Omental fat pad (tissue), 4 donors: Measurements from ENCODE around the gene CDC42EP2. TPM values are rescaled to one million over a fixed set of nuclear protein-coding genes. Genes with fewer than 3 reads are reported as not detected.
A peak's percentile ranks its signal among the peaks of the same experiment; 100 is the strongest.

Source experiments
- ATAC-seq: fragments of 150-250 bp; one replicate; pipeline ENCODE4 v1.9.1; 2016; ENCODE audit warnings: mild to moderate bottlenecking, moderate library complexity; ENCODE audit not compliant: low FRiP score
- DNase-seq: peaks from one replicate; pipeline ENCODE4 v3.0.0-alpha.2; 2019; ENCODE audit warnings: low spot score
- total RNA-seq, 4 donors: library from RNA; depleted of rRNA; stranded (reverse); fragments of >200 nt; gene quantifications; one replicate each; pipeline ENCODE4 v1.1.0, GENCODE V29; 2016
- TF ChIP-seq, protein P1 (sequence below), 3 donors: fragments of 450-650 bp; IDR thresholded peaks; one replicate each; pipeline ENCODE4 v1.5.1; 2016 to 2017; ENCODE audit warnings: antibody characterized with exemption in 3 of 3, mild to moderate bottlenecking in 3 of 3, moderate library complexity in 2 of 3

The CDC42EP2 gene
- total RNA-seq, 4 donors from 2014 or later = 44.0 to 120 (median 68.6) TPM

DNA sequence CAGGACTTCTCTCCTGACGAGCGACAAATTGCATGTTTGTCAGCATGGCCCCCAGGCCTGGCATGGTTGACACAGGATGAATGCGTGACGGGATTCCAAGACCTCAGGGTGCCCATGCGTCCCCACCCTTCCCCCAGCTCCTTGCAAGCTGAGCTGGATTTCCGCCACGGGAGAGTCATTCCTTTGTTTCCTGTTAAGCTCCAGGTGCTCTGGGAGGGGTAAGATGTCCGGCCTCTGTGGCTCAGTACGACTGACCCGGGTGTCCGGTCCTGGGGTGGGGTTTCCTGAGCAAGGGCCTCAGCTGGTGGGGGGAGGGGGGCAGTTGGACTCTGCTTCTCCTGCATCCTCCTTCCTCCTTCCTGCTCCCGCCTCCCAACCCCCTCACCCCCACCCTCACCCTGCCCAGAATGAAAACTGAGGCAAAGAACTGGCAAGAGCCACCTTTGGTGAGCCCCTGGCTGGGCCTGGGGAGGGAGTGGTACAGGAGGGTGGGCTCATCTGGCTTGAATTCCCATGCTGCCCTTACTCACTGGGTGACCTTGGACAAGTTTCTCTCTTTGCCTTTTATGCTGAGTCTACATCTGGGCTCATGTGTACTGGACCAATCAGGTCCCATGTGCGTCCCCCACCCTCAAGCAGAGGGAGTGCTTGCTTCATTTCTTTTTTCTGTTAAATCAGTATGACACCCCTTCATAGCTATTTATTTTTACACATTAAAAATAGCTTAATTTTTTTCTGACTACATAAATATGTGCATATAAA, 2.5 kb downstream of the CDC42EP2 start:
- TF ChIP-seq, protein P1, sequence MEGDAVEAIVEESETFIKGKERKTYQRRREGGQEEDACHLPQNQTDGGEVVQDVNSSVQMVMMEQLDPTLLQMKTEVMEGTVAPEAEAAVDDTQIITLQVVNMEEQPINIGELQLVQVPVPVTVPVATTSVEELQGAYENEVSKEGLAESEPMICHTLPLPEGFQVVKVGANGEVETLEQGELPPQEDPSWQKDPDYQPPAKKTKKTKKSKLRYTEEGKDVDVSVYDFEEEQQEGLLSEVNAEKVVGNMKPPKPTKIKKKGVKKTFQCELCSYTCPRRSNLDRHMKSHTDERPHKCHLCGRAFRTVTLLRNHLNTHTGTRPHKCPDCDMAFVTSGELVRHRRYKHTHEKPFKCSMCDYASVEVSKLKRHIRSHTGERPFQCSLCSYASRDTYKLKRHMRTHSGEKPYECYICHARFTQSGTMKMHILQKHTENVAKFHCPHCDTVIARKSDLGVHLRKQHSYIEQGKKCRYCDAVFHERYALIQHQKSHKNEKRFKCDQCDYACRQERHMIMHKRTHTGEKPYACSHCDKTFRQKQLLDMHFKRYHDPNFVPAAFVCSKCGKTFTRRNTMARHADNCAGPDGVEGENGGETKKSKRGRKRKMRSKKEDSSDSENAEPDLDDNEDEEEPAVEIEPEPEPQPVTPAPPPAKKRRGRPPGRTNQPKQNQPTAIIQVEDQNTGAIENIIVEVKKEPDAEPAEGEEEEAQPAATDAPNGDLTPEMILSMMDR (IDR thresholded peaks at IDR 0.05) = no peak
- DNase-seq (no peak), ATAC-seq (peak; percentile 26)

DNA sequence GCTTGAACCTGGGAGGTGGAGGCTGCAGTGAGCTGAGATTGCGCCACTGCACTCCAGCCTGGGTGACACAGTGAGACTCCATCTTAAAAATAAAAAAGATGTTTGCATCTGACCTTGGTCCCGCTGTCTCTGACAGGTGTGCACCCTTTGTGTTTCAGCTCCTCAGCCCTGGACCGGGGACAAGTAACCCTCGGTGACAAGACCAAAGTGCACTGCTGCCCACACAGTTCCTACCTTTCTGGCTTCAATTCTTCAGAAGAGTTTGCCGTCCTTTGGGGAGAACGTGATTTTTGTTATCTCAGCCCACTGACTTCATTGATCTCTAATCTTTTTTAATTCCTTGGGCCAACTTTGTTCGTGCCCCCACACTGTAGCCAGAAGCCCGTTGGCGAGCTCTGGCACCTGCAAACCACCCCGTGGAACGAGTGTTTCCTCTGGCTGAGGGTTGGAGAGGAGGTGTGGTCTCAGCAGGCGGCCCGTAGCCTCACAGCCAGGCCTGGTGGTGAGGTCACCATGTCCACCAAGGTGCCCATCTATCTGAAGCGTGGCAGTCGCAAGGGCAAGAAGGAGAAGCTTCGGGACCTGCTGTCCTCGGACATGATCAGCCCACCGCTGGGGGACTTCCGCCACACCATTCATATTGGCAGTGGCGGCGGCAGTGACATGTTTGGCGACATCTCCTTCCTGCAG, 5.9 kb downstream of the CDC42EP2 start:
- DNase-seq (no peak), ATAC-seq (no peak)
- TF ChIP-seq, protein P1 (IDR thresholded peaks at IDR 0.05) = no peak

DNA sequence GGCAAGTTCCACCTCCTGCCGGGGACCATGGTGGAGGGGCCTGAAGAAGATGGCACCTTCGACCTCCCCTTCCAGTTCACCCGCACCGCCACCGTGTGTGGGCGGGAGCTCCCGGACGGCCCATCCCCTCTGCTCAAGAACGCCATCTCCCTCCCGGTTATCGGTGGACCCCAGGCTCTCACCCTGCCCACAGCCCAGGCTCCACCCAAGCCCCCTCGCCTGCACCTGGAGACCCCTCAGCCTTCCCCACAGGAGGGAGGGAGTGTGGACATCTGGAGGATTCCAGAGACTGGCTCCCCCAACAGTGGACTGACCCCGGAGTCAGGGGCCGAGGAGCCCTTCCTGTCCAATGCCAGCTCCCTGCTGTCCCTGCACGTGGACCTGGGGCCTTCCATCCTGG, 6.4 kb downstream of the CDC42EP2 start:
- no peak for ATAC-seq
- TF ChIP-seq, protein P1 (IDR thresholded peaks at IDR 0.05) = no peak
- DNase-seq = no peak

DNA sequence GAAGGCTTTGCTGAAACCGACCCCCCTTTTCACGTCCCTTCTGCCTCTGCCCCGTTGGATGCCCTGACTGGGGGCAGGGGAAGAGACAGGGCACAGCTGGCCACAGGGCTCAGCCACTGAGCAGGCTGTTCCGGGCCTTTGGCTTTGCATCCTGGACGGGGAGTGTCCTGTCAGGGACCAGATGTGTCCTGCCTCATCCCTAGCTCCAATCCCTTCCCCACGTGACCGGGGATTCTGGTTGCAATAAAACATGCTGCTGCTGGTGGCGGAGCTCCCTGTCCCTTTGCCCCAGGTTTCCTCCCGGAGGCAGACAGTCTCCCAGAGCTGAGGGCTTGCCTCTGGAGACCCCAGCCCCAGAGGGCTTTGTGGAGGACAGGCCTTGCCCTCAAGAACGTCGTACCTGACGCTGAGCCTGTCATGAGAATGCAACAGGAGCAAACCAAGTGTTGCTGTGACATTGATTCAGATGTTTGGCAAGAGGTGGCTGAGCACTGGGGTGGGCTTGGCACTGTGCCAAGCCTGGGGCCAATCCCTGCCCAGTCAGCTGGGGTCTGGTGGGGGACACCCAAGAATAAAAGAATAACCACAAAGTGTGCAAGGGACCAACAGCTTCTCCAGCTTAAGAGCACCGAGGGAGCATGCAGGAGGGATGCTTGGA, 7.3 kb downstream of the CDC42EP2 start:
- TF ChIP-seq, protein P1 (IDR thresholded peaks at IDR 0.05) = no peak
- DNase-seq = no peak
- ATAC-seq = no peak

DNA sequence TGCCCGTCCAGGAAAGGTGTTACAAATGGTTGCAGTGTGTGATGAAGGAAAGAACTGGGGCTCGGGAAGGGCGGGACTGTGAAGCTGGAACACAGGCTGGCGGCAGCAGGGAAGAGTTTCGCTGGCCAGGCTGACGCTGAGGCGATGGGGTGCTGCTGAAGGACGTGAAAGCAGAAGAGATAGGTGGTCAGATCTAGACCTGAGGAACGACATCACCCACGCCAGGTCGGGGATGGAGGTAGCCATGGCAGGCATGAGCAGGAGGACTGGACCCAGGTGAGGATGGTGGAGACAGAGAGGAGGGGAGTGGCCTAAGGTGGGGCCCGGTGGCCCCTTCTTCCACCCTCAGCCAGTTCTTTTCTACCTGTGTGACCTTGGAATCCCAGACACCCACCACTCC, 9.1 kb downstream of the CDC42EP2 start:
- ATAC-seq (no peak), DNase-seq (no peak)
- TF ChIP-seq, protein P1 (IDR thresholded peaks at IDR 0.05) = no peak

DNA sequence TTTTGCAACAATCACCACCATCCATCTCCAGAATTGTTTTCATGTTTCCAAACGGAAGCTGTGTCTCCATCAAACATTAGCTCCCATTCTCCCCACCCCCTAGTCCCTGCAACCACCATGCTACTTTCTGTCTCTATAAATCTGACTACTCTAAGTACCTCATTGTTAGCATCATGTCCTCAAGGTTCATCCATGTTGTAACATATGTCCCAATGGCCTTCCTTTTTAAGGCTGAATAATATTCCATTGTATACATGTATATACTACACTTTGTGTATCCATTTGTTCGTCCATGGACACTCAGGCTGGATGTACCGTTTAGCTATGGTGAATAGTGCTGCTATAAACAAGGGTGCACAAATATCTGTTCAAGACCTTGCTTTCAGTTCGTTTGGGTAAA, 10.8 kb downstream of the CDC42EP2 start:
- ATAC-seq = no peak
- TF ChIP-seq, protein P1 (IDR thresholded peaks at IDR 0.05) = no peak
- DNase-seq = no peak
